Measurements from ENCODE around the gene ZNF277. TPM values are rescaled to one million over a fixed set of nuclear protein-coding genes. Genes with fewer than 3 reads are reported as not detected.
A peak's percentile ranks its signal among the peaks of the same experiment; 100 is the strongest.
"Not testable (repeated sequence)": the region's sequence is repeated elsewhere in the genome, so short reads cannot be mapped to it uniquely, and the experiment has no call there.

The ZNF277 gene
- total RNA-seq, 1 donor from 2014 or later = 14.0 TPM

GRCh38 chr7:112370436-112370835 lies 163.9 kb downstream of the ZNF277 start:
- Mint-ChIP-seq H3K27me3 (ENCODE audit: insufficient read depth) (peaks cover 4% of the 10 kb centered on the region), H3K36me3 (ENCODE audit: low read depth) (no peaks in the 10 kb centered on the region), H3K27ac (no peak overlapping the region), H3K4me1 (ENCODE audit: low read depth) (no peaks in the 10 kb centered on the region), H3K9me3 (no peaks in the 10 kb centered on the region), H3K4me3 (no peak overlapping the region)
- intact Hi-C loops (cut with micrococcal nuclease) = no loop called here
- no peak for DNase-seq (ENCODE audit: low spot score)

GRCh38 chr7:112371701-112372100 lies 165.2 kb downstream of the ZNF277 start:
- intact Hi-C loops (cut with micrococcal nuclease) = no loop called here
- Mint-ChIP-seq H3K36me3 (ENCODE audit: low read depth) (no peaks in the 10 kb centered on the region), H3K9me3 (no peaks in the 10 kb centered on the region), H3K4me3 (no peak overlapping the region), H3K27me3 (ENCODE audit: insufficient read depth) (peaks cover 2% of the 10 kb centered on the region), H3K4me1 (ENCODE audit: low read depth) (no peaks in the 10 kb centered on the region), H3K27ac (no peak overlapping the region)
- DNase-seq (ENCODE audit: low spot score) = no peak

- H3K27me3 Mint-ChIP-seq (ENCODE audit: insufficient read depth) = peaks cover 2% of the 10 kb centered on the region
- no peak overlapping the region for H3K4me3 Mint-ChIP-seq
- no peak overlapping the region for H3K27ac Mint-ChIP-seq
- no peaks in the 10 kb centered on the region for H3K4me1 Mint-ChIP-seq (ENCODE audit: low read depth)
- intact Hi-C loops (cut with micrococcal nuclease) = no loop called here
- H3K9me3 Mint-ChIP-seq = no peaks in the 10 kb centered on the region
- no peaks in the 10 kb centered on the region for H3K36me3 Mint-ChIP-seq (ENCODE audit: low read depth)
- DNase-seq (ENCODE audit: low spot score) = no peak
These were observed 165.6 kb downstream of the ZNF277 start for GRCh38 chr7:112372101-112372500.

- no peak for DNase-seq (ENCODE audit: low spot score)
- intact Hi-C loops (cut with micrococcal nuclease) = no loop called here
- H3K27ac Mint-ChIP-seq = no peak overlapping the region
- no peaks in the 10 kb centered on the region for H3K36me3 Mint-ChIP-seq (ENCODE audit: low read depth)
- no peak overlapping the region for H3K4me3 Mint-ChIP-seq
- H3K9me3 Mint-ChIP-seq = peaks cover 7% of the 10 kb centered on the region
- H3K4me1 Mint-ChIP-seq (ENCODE audit: low read depth) = no peaks in the 10 kb centered on the region
- peaks cover 9% of the 10 kb centered on the region for H3K27me3 Mint-ChIP-seq (ENCODE audit: insufficient read depth)
These were observed 171.1 kb downstream of the ZNF277 start for GRCh38 chr7:112377593-112377992.

GRCh38 chr7:112381311-112382091 lies 175.0 kb downstream of the ZNF277 start:
- Mint-ChIP-seq H3K27ac (no peak overlapping the region), H3K4me3 (no peak overlapping the region), H3K36me3 (ENCODE audit: low read depth) (no peaks in the 10 kb centered on the region), H3K27me3 (ENCODE audit: insufficient read depth) (peaks cover 17% of the 10 kb centered on the region), H3K9me3 (peaks cover 7% of the 10 kb centered on the region), H3K4me1 (ENCODE audit: low read depth) (no peaks in the 10 kb centered on the region)
- intact Hi-C loops (cut with micrococcal nuclease) = no loop called here
- no peak for DNase-seq (ENCODE audit: low spot score)

- Mint-ChIP-seq H3K27ac (no peak overlapping the region), H3K27me3 (ENCODE audit: insufficient read depth) (peaks cover 20% of the 10 kb centered on the region)
- intact Hi-C loops (cut with micrococcal nuclease) = no loop called here
These were observed 177.3 kb downstream of the ZNF277 start for GRCh38 chr7:112383671-112384417.

GRCh38 chr7:112385516-112385915 lies 179.0 kb downstream of the ZNF277 start:
- Mint-ChIP-seq H3K9me3 (peaks cover 7% of the 10 kb centered on the region), H3K4me3 (no peak overlapping the region), H3K27me3 (ENCODE audit: insufficient read depth) (peaks cover 21% of the 10 kb centered on the region), H3K27ac (no peak overlapping the region), H3K36me3 (ENCODE audit: low read depth) (no peaks in the 10 kb centered on the region), H3K4me1 (ENCODE audit: low read depth) (no peaks in the 10 kb centered on the region)
- no peak for DNase-seq (ENCODE audit: low spot score)
- intact Hi-C loops (cut with micrococcal nuclease) = no loop called here

More at GRCh38 chr7:112383671-112384417, 177.3 kb downstream of the ZNF277 start:
- H3K9me3 Mint-ChIP-seq = peaks cover 7% of the 10 kb centered on the region
- DNase-seq (ENCODE audit: low spot score) = no peak
- H3K4me3 Mint-ChIP-seq = no peak overlapping the region
- H3K36me3 Mint-ChIP-seq (ENCODE audit: low read depth) = no peaks in the 10 kb centered on the region
- no peaks in the 10 kb centered on the region for H3K4me1 Mint-ChIP-seq (ENCODE audit: low read depth)

- Mint-ChIP-seq H3K4me3 (no peak overlapping the region), H3K4me1 (ENCODE audit: low read depth) (peaks cover 6% of the 10 kb centered on the region), H3K27ac (no peak overlapping the region), H3K27me3 (ENCODE audit: insufficient read depth) (peaks cover 28% of the 10 kb centered on the region), H3K9me3 (peaks cover 4% of the 10 kb centered on the region), H3K36me3 (ENCODE audit: low read depth) (no peaks in the 10 kb centered on the region)
- intact Hi-C loops (cut with micrococcal nuclease) = no loop called here
- DNase-seq (ENCODE audit: low spot score) = no peak
These were observed 180.1 kb downstream of the ZNF277 start for GRCh38 chr7:112386619-112387018.

GRCh38 chr7:112390167-112390566 lies 183.7 kb downstream of the ZNF277 start:
- H3K4me3 Mint-ChIP-seq = no peak overlapping the region
- peaks cover 13% of the 10 kb centered on the region for H3K4me1 Mint-ChIP-seq (ENCODE audit: low read depth)
- DNase-seq (ENCODE audit: low spot score) = no peak
- peaks cover 21% of the 10 kb centered on the region for H3K27me3 Mint-ChIP-seq (ENCODE audit: insufficient read depth)
- H3K36me3 Mint-ChIP-seq (ENCODE audit: low read depth) = no peaks in the 10 kb centered on the region
- intact Hi-C loops (cut with micrococcal nuclease) = loop anchor here (5.0 kb wide), 1 partner anchor 727 kb away; the partner anchor contains the start of gene SMIM30
- no peak overlapping the region for H3K27ac Mint-ChIP-seq
- H3K9me3 Mint-ChIP-seq = no peaks in the 10 kb centered on the region

- peaks cover 13% of the 10 kb centered on the region for H3K4me1 Mint-ChIP-seq (ENCODE audit: low read depth)
- H3K4me3 Mint-ChIP-seq = peak overlapping the region; percentile 82
- intact Hi-C loops (cut with micrococcal nuclease) = loop anchor here (5.0 kb wide), 1 partner anchor 726 kb away; the partner anchor contains the start of gene SMIM30
- not testable (repeated sequence) for DNase-seq (ENCODE audit: low spot score); H3K36me3 Mint-ChIP-seq (ENCODE audit: low read depth); H3K9me3 Mint-ChIP-seq
- H3K27ac Mint-ChIP-seq = peak overlapping the region; percentile 80
- H3K27me3 Mint-ChIP-seq (ENCODE audit: insufficient read depth) = peaks cover 27% of the 10 kb centered on the region
These were observed 184.8 kb downstream of the ZNF277 start for GRCh38 chr7:112391079-112391821.

- H3K4me3 Mint-ChIP-seq = peak overlapping the region; percentile 87
- not testable (repeated sequence) for H3K9me3 Mint-ChIP-seq; H3K36me3 Mint-ChIP-seq (ENCODE audit: low read depth)
- DNase-seq (ENCODE audit: low spot score) = peak; percentile 43
- H3K4me1 Mint-ChIP-seq (ENCODE audit: low read depth) = peaks cover 13% of the 10 kb centered on the region
- peaks cover 25% of the 10 kb centered on the region for H3K27me3 Mint-ChIP-seq (ENCODE audit: insufficient read depth)
- peak overlapping the region; percentile 85 for H3K27ac Mint-ChIP-seq
- intact Hi-C loops (cut with micrococcal nuclease) = loop anchor here (1.0 to 5.0 kb wide), 3 partner anchors 57 to 725 kb away; partner anchors contain the start of genes DOCK4, SMIM30 and ZNF277
These were observed 185.4 kb downstream of the ZNF277 start for GRCh38 chr7:112391841-112392286.
